ENCODE results near the gene ORC4. TPM values are rescaled to one million over a fixed set of nuclear protein-coding genes. Genes with fewer than 3 reads are reported as not detected.

The ORC4 gene
- total and polyA plus RNA-seq, 3 experiments from 2014 or later: 34.8 to 39.3 (median 35.4) TPM

DNA sequence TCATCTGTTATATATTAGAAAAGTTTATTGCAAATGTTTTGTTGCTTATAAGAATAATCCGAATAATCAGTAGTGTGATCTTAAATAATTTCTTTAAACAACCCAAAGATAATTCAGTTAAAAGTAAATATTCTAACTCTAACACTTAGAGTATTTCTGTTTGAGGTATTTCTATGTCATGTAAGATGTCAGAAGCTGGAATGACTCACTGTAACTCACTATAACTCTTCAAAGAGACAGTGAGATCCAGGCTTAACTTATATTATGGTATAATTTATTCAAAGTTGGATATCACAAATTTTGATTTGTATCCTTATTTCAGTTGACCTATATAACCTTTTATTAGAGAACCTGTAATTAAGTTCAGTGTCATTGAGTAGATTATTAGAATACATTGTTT, 7.3 kb upstream of the ORC4 start:
- H3K27me3 Mint-ChIP-seq: no peaks in the 10 kb centered on the region

DNA sequence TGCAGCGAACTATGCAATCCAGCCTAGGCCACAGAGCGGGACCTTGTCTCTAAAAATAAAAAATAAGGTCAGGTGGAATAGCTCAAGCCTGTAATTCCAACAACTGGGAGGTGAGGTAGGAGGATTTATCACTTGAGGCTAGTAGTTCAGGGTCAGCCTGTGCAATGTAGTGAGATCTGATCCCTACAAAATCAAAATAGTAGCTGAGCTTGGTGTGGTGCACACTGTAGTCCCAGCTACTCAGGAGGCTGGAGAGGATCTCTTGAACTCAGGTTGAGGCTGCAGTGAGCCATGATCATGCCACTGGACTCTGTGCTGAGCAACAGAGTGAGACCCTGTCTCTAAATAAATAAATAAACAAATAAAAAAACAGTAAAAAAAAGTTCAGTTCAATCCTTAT, 6.0 kb upstream of the ORC4 start:
- ChIA-PET POLR2A (no interaction called here), CTCF (no interaction called here)
- H3K36me3 Mint-ChIP-seq: peaks cover 0 to 10% (median 0%) of the 10 kb centered on the region in 3 donors
- H3K9me3 Mint-ChIP-seq: no peaks in the 10 kb centered on the region
- Histone ChIP-seq H3K4me3 (ENCODE audit: low read length) (no peak overlapping the region), H3K4me1 (ENCODE audit: insufficient read depth, low read length) (peaks cover 31% of the 10 kb centered on the region), H3K27ac (ENCODE audit: low read depth, low read length) (no peak overlapping the region), H3K9me3 (ENCODE audit: low read length) (no peaks in the 10 kb centered on the region), H3K27me3 (ENCODE audit: insufficient read depth, low read length, poor library complexity, severe bottlenecking) (no peaks in the 10 kb centered on the region), H3K36me3 (ENCODE audit: insufficient read depth, low read length) (no peaks in the 10 kb centered on the region)
- no peaks in the 10 kb centered on the region for H3K27me3 Mint-ChIP-seq
- H3K27ac Mint-ChIP-seq: peak overlapping the region in 2 of 8 donors; percentile 17 to 29
- no peak overlapping the region for H3K4me3 Mint-ChIP-seq
- DNase-seq: no peak
- peaks cover 35 to 51% (median 44%) of the 10 kb centered on the region in 3 donors for H3K4me1 Mint-ChIP-seq

More for the DNA sequence above, 7.3 kb upstream of the ORC4 start:
- Histone ChIP-seq H3K4me1 (ENCODE audit: insufficient read depth, low read length) (peaks cover 21% of the 10 kb centered on the region), H3K27ac (ENCODE audit: low read depth, low read length) (no peak overlapping the region), H3K36me3 (ENCODE audit: insufficient read depth, low read length) (no peaks in the 10 kb centered on the region), H3K9me3 (ENCODE audit: low read length) (no peaks in the 10 kb centered on the region), H3K27me3 (ENCODE audit: insufficient read depth, low read length, poor library complexity, severe bottlenecking) (no peaks in the 10 kb centered on the region), H3K4me3 (ENCODE audit: low read length) (no peak overlapping the region)
- peaks cover 0 to 7% (median 0%) of the 10 kb centered on the region in 3 donors for H3K36me3 Mint-ChIP-seq
- ChIA-PET POLR2A (no interaction called here), CTCF (no interaction called here)
- no peak overlapping the region for H3K4me3 Mint-ChIP-seq
- no peak for DNase-seq
- peaks cover 28 to 44% (median 38%) of the 10 kb centered on the region in 3 donors for H3K4me1 Mint-ChIP-seq
- no peaks in the 10 kb centered on the region for H3K9me3 Mint-ChIP-seq
- H3K27ac Mint-ChIP-seq: no peak overlapping the region

DNA sequence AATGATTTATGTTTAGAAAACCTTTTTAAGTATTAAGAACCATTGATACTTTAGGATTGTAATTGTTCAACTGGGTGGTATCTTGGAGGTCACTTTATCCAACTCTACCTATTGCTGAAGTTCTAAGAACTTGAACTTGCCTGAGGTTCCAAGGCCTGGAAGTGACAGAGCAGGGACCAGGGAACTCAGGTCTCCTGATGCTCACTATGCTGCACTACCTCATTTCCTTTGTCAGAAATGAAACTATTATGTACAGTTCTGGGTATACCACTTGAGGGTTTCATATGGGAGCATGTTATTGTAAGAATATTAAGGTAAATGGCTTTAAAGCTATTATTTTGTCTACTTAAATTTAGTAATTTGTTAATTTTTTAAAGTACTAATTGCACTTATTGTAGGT, 3.3 kb upstream of the ORC4 start:
- Mint-ChIP-seq H3K27me3 (peaks cover 0 to 3% of the 10 kb centered on the region in 2 donors), H3K9me3 (no peaks in the 10 kb centered on the region), H3K4me3 (peak overlapping the region; percentile 61 to 93 (median 78)), H3K36me3 (peaks cover 0 to 25% (median 0%) of the 10 kb centered on the region in 3 donors), H3K4me1 (peaks cover 54 to 70% (median 58%) of the 10 kb centered on the region in 3 donors), H3K27ac (peak overlapping the region; percentile 86 to 97 (median 92))
- CTCF ChIA-PET: interaction anchor here (1.6 kb wide), 1 partner anchor 485 kb away, joined by 3 read pairs; no protein-coding TSS in a partner anchor
- Histone ChIP-seq H3K36me3 (ENCODE audit: insufficient read depth, low read length) (no peaks in the 10 kb centered on the region), H3K27me3 (ENCODE audit: insufficient read depth, low read length, poor library complexity, severe bottlenecking) (no peaks in the 10 kb centered on the region), H3K4me3 (ENCODE audit: low read length) (no peak overlapping the region), H3K9me3 (ENCODE audit: low read length) (no peaks in the 10 kb centered on the region), H3K27ac (ENCODE audit: low read depth, low read length) (no peak overlapping the region), H3K4me1 (ENCODE audit: insufficient read depth, low read length) (peaks cover 31% of the 10 kb centered on the region)
- POLR2A ChIA-PET: interaction anchor here (0.5 kb wide), 1 partner anchor 267 kb away, joined by 3 read pairs; no protein-coding TSS in a partner anchor
- DNase-seq: no peak

DNA sequence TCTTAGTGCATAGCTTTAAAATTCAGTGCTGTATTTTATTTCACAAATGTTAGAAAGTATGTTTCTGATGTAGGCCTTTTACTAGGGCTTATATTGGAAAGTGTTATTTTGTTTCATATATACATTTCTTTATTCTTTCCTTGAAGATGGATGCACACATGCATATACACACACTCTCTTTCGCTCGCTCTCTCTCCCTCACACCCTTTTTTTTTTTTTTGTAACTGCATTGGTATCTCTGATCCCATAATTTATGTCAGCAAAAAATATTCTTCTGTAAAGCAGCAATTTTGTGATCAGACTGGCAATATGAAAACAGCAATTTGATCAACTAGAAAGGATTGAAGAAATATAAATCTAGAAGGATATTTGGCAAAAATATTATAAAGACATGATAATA, 2.3 kb upstream of the ORC4 start:
- H3K27ac ChIP-seq (ENCODE audit: low read depth, low read length): no peak overlapping the region
- CTCF ChIA-PET: interaction anchor here (0.8 kb wide), 1 partner anchor 486 kb away, joined by 3 read pairs; no protein-coding TSS in a partner anchor
- no peaks in the 10 kb centered on the region for H3K9me3 Mint-ChIP-seq

DNA sequence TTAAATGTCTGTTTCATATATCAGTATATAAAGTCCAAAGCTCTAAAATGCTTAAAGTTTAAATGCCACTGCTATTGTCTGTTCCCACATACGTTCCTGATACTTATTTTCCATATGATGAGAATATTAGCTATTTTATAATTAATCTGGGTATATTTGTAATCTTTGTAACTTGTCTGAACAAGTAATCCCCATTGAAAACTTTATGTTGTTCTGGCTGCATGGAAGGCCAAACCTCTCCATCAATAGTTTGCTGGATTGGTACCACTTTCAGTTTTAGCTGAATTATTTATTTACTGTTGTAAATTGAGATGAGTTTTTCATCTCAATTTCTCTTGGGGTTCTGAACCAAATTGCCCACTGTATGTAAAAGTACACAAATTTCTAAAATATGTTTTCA, 1.8 kb upstream of the ORC4 start:
- peaks cover 65 to 77% (median 71%) of the 10 kb centered on the region in 3 donors for H3K4me1 Mint-ChIP-seq
- peaks cover 31% of the 10 kb centered on the region for H3K4me1 ChIP-seq (ENCODE audit: insufficient read depth, low read length)
- peak overlapping the region; percentile 93 to 100 (median 100) for H3K4me3 Mint-ChIP-seq
- H3K27ac Mint-ChIP-seq: peak overlapping the region; percentile 90 to 99 (median 98)
- H3K9me3 Mint-ChIP-seq: no peaks in the 10 kb centered on the region
- H3K36me3 Mint-ChIP-seq: peaks cover 0 to 25% (median 0%) of the 10 kb centered on the region in 3 donors
- no peak overlapping the region for H3K27ac ChIP-seq (ENCODE audit: low read depth, low read length)
- no peaks in the 10 kb centered on the region for H3K27me3 ChIP-seq (ENCODE audit: insufficient read depth, low read length, poor library complexity, severe bottlenecking)
- POLR2A ChIA-PET: interaction anchor here (1.3 kb wide), 1 partner anchor 623 kb away, joined by 4 read pairs; no protein-coding TSS in a partner anchor
- CTCF ChIA-PET: interaction anchor here (0.7 to 0.8 kb wide), 3 partner anchors 196 to 623 kb away, joined by 3 read pairs; no protein-coding TSS in a partner anchor
- H3K9me3 ChIP-seq (ENCODE audit: low read length): no peaks in the 10 kb centered on the region
- no peak for DNase-seq
- H3K4me3 ChIP-seq (ENCODE audit: low read length): peak overlapping the region; percentile 79
- H3K36me3 ChIP-seq (ENCODE audit: insufficient read depth, low read length): no peaks in the 10 kb centered on the region
- peaks cover 0 to 3% of the 10 kb centered on the region in 2 donors for H3K27me3 Mint-ChIP-seq

More for the DNA sequence above, 2.3 kb upstream of the ORC4 start:
- H3K4me1 ChIP-seq (ENCODE audit: insufficient read depth, low read length): peaks cover 31% of the 10 kb centered on the region
- H3K27ac Mint-ChIP-seq: peak overlapping the region; percentile 63 to 99 (median 92)
- no peak overlapping the region for H3K4me3 ChIP-seq (ENCODE audit: low read length)
- H3K36me3 Mint-ChIP-seq: peaks cover 0 to 25% (median 0%) of the 10 kb centered on the region in 3 donors
- no peak for DNase-seq
- no peaks in the 10 kb centered on the region for H3K9me3 ChIP-seq (ENCODE audit: low read length)
- H3K4me3 Mint-ChIP-seq: peak overlapping the region; percentile 81 to 100 (median 100)
- H3K36me3 ChIP-seq (ENCODE audit: insufficient read depth, low read length): no peaks in the 10 kb centered on the region
- H3K4me1 Mint-ChIP-seq: peaks cover 63 to 74% (median 68%) of the 10 kb centered on the region in 3 donors
- peaks cover 0 to 3% of the 10 kb centered on the region in 2 donors for H3K27me3 Mint-ChIP-seq
- POLR2A ChIA-PET: interaction anchor here (1.3 kb wide), 1 partner anchor 623 kb away, joined by 4 read pairs; no protein-coding TSS in a partner anchor
- H3K27me3 ChIP-seq (ENCODE audit: insufficient read depth, low read length, poor library complexity, severe bottlenecking): no peaks in the 10 kb centered on the region

DNA sequence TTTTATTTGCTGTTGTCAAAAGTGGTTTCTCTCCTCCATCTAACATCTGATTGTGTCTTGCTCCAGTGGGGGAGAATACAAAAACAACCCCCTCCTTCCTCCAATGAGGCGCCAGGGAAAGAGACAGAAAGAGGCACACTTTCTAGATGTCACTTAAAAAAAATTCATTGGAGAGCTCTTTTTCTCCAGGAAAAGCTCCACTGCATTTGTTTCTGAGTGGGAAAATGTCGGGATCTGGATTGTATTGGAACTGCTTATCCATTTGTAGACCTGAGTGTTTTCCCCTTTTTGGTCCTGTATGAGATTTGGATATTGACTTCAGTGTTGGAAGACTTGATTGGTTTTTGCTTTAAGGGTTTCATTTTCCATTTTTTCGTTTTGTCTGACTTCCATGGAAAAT, 1.3 kb upstream of the ORC4 start:
- no peaks in the 10 kb centered on the region for H3K9me3 ChIP-seq (ENCODE audit: low read length)
- no peak for DNase-seq
- Mint-ChIP-seq H3K9me3 (no peaks in the 10 kb centered on the region), H3K4me3 (peak overlapping the region; percentile 93 to 100 (median 100)), H3K36me3 (peaks cover 0 to 25% (median 0%) of the 10 kb centered on the region in 3 donors), H3K27me3 (peaks cover 0 to 3% of the 10 kb centered on the region in 2 donors), H3K27ac (peak overlapping the region; percentile 90 to 99 (median 98)), H3K4me1 (peaks cover 65 to 80% (median 73%) of the 10 kb centered on the region in 3 donors)
- H3K27ac ChIP-seq (ENCODE audit: low read depth, low read length): peak overlapping the region; percentile 84
- no peaks in the 10 kb centered on the region for H3K27me3 ChIP-seq (ENCODE audit: insufficient read depth, low read length, poor library complexity, severe bottlenecking)
- CTCF ChIA-PET: interaction anchor here (0.7 to 0.8 kb wide), 3 partner anchors 196 to 624 kb away, joined by 3 read pairs; no protein-coding TSS in a partner anchor
- peaks cover 31% of the 10 kb centered on the region for H3K4me1 ChIP-seq (ENCODE audit: insufficient read depth, low read length)
- POLR2A ChIA-PET: interaction anchor here (1.3 kb wide), 1 partner anchor 624 kb away, joined by 4 read pairs; no protein-coding TSS in a partner anchor
- H3K4me3 ChIP-seq (ENCODE audit: low read length): peak overlapping the region; percentile 79
- H3K36me3 ChIP-seq (ENCODE audit: insufficient read depth, low read length): no peaks in the 10 kb centered on the region

DNA sequence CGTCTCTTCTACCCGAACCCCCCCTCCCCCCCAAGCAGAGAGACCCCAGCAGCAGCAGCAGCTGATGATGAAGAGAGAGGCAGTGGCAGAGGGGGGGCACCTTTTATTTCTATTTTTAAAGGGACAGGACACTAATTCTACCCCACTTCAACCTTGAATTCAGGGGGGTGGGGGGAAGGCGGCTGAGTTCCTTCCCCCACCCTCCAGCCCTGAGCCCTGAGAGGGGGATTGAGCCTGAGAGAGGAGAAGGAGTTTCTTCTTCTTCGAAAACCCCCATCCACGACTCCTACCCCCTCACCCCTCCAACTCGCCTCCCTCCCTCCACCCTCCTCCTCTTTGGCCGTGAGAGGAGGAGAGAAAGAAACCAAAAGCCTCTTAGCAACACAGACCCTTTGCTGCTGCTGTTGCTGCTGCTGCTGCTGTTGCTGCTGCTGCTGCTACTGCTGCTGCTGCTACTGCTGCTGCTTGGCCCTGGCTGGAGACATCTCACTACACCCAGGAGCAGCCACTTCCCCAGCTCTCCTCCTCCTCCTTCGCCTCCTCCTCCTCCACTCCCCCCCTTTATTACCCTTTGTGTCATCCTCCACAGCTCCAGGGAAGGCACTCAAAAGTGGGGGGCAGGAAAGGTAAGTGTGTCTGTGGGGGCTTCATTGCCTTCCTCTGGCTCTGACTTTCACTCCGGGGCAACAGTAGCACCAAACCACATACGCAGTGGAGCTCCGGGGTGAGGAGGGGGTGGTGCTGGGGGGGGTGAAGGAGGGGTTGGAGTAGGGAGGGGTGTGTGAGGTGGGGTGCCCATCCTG, 723 bp upstream of the ORC4 start, which contains the start of gene MBD5:
TSS of gene MBD5 (plus strand) at position 33 of the 803 bp plus-strand sequence.
- H3K27me3 Mint-ChIP-seq: peaks cover 0 to 3% of the 10 kb centered on the region in 2 donors
- Histone ChIP-seq H3K9me3 (ENCODE audit: low read length) (no peaks in the 10 kb centered on the region), H3K27ac (ENCODE audit: low read depth, low read length) (peak within 1 kb of the TSS; percentile 84), H3K4me1 (ENCODE audit: insufficient read depth, low read length) (peaks cover 31% of the 10 kb centered on the region), H3K4me3 (ENCODE audit: low read length) (peak within 1 kb of the TSS; percentile 79), H3K36me3 (ENCODE audit: insufficient read depth, low read length) (no peaks in the 10 kb centered on the region), H3K27me3 (ENCODE audit: insufficient read depth, low read length, poor library complexity, severe bottlenecking) (no peaks in the 10 kb centered on the region)
- peaks cover 0 to 28% (median 0%) of the 10 kb centered on the region in 3 donors for H3K36me3 Mint-ChIP-seq
- peaks cover 68 to 83% (median 77%) of the 10 kb centered on the region in 3 donors for H3K4me1 Mint-ChIP-seq
- peak within 1 kb of the TSS; percentile 90 to 99 (median 98) for H3K27ac Mint-ChIP-seq
- ChIA-PET POLR2A (interaction anchor here (0.7 to 2.0 kb wide), 5 partner anchors 17 to 624 kb away, joined by 4 to 36 read pairs (median 5); partner anchors contain the start of gene EPC2), CTCF (interaction anchor here (0.7 to 1.1 kb wide), 3 partner anchors 197 to 625 kb away, joined by 3 read pairs; no protein-coding TSS in a partner anchor)
- peak within 1 kb of the TSS; percentile 93 to 100 (median 100) for H3K4me3 Mint-ChIP-seq
- H3K9me3 Mint-ChIP-seq: no peaks in the 10 kb centered on the region
- peak in 4 of 5 donors; percentile 56 to 79 (median 65) for DNase-seq

Measured in CD8-positive, alpha-beta memory T cell (primary cell).